Measurements from ENCODE around the gene IFT20. TPM values are rescaled to one million over a fixed set of nuclear protein-coding genes. Genes with fewer than 3 reads are reported as not detected.
"Not testable (repeated sequence)": the region's sequence is repeated elsewhere in the genome, so short reads cannot be mapped to it uniquely, and the experiment has no call there.

The IFT20 gene
- total RNA-seq, 1 donor from 2014 or later = 24.1 TPM

- peaks cover 30% of the 10 kb centered on the region for H3K36me3 Mint-ChIP-seq (ENCODE audit: low read depth)
- DNase-seq (ENCODE audit: low spot score); H3K27ac Mint-ChIP-seq; H3K4me3 Mint-ChIP-seq (ENCODE audit: low read depth); H3K27me3 Mint-ChIP-seq (ENCODE audit: low read depth); H3K9me3 Mint-ChIP-seq: not testable (repeated sequence)
- intact Hi-C loops (cut with micrococcal nuclease) = loop anchor here (10.0 kb wide), 1 partner anchor 294 kb away; the partner anchor contains the start of gene NLK
- H3K4me1 Mint-ChIP-seq (ENCODE audit: low read depth) = peaks cover 28% of the 10 kb centered on the region
These were observed 3.5 kb upstream of the IFT20 start for GRCh38 chr17:28338769-28339212.

DNA sequence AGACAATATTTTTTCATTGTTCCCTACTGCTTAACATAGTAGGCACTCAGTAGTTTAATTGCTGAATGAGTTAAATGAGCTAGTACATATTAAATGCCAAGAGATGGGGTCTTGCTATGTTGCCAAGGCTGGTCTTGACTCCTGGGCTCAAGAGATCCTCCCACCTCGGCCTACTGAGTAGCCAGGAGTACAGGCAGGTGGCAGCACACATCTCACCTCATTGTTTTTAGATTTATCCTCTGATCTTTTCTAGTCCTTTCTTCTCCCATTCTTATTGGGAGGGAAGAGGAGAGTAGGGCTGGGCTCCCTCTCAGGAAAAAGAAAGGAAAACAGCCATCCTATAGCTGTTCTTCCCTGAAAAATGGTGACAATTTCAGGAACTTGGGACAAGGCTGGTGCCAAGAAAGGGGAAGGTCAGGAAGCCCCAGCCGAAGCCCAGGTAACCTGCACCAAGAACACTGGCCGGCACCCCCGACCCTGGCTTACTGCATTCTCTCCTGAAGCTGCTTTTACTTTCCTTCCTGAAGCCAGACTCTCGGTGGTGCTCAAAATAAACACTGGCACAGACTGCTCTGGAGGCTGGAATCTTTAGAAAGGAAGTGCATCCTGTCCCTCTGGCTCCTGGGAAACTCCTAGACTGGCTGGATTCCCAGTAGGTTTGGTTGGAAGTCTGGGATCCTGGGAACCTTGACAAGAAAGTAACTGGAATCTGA is 2.9 kb upstream of the IFT20 start:
- intact Hi-C loops (cut with micrococcal nuclease) = loop anchor here (10.0 kb wide), 1 partner anchor 293 kb away; the partner anchor contains the start of gene NLK
- Mint-ChIP-seq H3K9me3 (no peaks in the 10 kb centered on the region), H3K36me3 (ENCODE audit: low read depth) (peaks cover 30% of the 10 kb centered on the region), H3K4me1 (ENCODE audit: low read depth) (peaks cover 29% of the 10 kb centered on the region), H3K4me3 (ENCODE audit: low read depth) (no peak overlapping the region), H3K27me3 (ENCODE audit: low read depth) (no peaks in the 10 kb centered on the region), H3K27ac (no peak overlapping the region)
- no peak for DNase-seq (ENCODE audit: low spot score)

DNA sequence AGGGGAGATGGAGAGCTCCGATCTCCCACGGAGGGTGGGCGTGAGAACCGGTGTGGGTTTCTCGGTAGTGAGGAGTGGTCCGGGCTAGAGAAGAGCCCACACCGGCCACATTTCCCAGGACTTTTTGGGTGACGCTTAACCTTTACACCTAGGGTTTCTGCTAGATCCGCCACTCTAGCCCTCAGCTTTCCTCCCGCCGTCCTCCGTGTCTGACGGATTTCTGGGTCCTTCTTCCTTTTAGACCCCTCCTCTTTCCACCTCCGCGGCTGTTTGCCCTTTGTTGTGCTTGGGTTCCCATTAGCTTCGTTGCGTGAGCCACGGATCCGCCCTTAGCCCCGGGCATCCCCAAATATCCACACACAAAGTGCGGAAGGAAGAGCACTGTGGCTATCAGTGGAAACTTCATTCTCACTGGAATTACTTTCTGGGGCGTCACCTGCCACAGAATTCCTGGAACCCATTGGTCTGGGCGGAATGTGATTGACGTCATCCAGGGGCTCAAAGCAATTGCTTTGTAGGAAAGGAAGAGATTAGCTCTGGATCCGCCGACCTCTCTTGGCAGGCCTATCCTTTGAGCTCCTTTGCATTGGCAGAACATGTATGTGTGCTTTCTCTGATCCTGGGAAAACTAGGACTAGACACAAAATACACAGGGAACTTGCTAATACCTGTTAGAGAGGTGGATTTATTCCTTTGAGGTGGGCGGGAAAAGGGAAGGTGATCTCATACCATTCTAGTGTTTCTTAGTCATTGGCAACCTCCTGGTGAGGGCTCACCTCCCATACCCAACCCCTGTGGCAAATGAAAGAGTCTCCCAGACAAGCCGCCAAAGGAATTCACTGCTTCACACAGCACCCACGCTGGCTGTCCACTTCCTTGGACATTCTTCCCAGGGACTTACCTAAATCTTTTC is 943 bp upstream of the IFT20 start:
- peaks cover 13% of the 10 kb centered on the region for H3K36me3 Mint-ChIP-seq (ENCODE audit: low read depth)
- intact Hi-C loops (cut with micrococcal nuclease) = loop anchor here (1.0 to 10.0 kb wide), 4 partner anchors 17 to 291 kb away; partner anchors contain the start of genes NLK, POLDIP2, SARM1 and TMEM97
- peaks cover 29% of the 10 kb centered on the region for H3K4me1 Mint-ChIP-seq (ENCODE audit: low read depth)
- no peaks in the 10 kb centered on the region for H3K27me3 Mint-ChIP-seq (ENCODE audit: low read depth)
- no peak for DNase-seq (ENCODE audit: low spot score)
- H3K4me3 Mint-ChIP-seq (ENCODE audit: low read depth) = peak overlapping the region; percentile 97
- no peaks in the 10 kb centered on the region for H3K9me3 Mint-ChIP-seq
- H3K27ac Mint-ChIP-seq = peak overlapping the region; percentile 89

- Mint-ChIP-seq H3K36me3 (ENCODE audit: low read depth) (no peaks in the 10 kb centered on the region), H3K9me3 (no peaks in the 10 kb centered on the region), H3K4me1 (ENCODE audit: low read depth) (peaks cover 29% of the 10 kb centered on the region), H3K4me3 (ENCODE audit: low read depth) (peak overlapping the region; percentile 97), H3K27ac (peak overlapping the region; percentile 89), H3K27me3 (ENCODE audit: low read depth) (no peaks in the 10 kb centered on the region)
- no peak for DNase-seq (ENCODE audit: low spot score)
- intact Hi-C loops (cut with micrococcal nuclease) = loop anchor here (1.0 to 10.0 kb wide), 4 partner anchors 16 to 290 kb away; partner anchors contain the start of genes NLK, POLDIP2, SARM1 and TMEM97
These were observed 539 bp downstream of the IFT20 start for GRCh38 chr17:28334666-28335200.

DNA sequence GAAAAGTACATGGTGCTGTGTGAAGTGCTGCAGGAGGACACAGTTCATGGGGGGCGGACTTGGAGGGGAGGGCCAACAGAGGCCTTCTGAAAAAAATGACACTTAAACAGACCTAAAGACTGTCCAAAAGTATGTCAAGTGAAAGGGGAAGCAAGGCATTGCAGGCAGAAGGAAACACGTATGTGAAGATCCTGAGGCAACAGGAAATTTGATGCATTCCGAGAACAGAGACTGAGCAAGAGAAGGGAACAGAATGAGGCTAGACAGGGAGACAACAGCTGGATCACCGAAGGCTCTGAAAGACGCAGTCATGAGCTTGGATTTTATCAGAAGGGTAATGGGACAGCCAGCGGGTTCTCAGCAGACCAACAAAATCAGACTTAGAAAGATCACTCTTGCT is 1.1 kb downstream of the IFT20 start:
- no peak for DNase-seq (ENCODE audit: low spot score)
- no peaks in the 10 kb centered on the region for H3K27me3 Mint-ChIP-seq (ENCODE audit: low read depth)
- H3K4me1 Mint-ChIP-seq (ENCODE audit: low read depth) = peaks cover 29% of the 10 kb centered on the region
- no peaks in the 10 kb centered on the region for H3K9me3 Mint-ChIP-seq
- peaks cover under 1% of the 10 kb centered on the region for H3K36me3 Mint-ChIP-seq (ENCODE audit: low read depth)
- peak overlapping the region; percentile 36 for H3K27ac Mint-ChIP-seq
- peak overlapping the region; percentile 97 for H3K4me3 Mint-ChIP-seq (ENCODE audit: low read depth)
- intact Hi-C loops (cut with micrococcal nuclease) = loop anchor here (2.0 to 10.0 kb wide), 2 partner anchors 15 to 289 kb away; partner anchors contain the start of genes NLK and TMEM97

- no peaks in the 10 kb centered on the region for H3K27me3 Mint-ChIP-seq (ENCODE audit: low read depth)
- no peaks in the 10 kb centered on the region for H3K9me3 Mint-ChIP-seq
- H3K36me3 Mint-ChIP-seq (ENCODE audit: low read depth) = peaks cover 9% of the 10 kb centered on the region
- DNase-seq (ENCODE audit: low spot score) = no peak
- H3K4me3 Mint-ChIP-seq (ENCODE audit: low read depth) = peak overlapping the region; percentile 97
- intact Hi-C loops (cut with micrococcal nuclease) = loop anchor here (10.0 kb wide), 1 partner anchor 288 kb away; the partner anchor contains the start of gene NLK
- H3K4me1 Mint-ChIP-seq (ENCODE audit: low read depth) = peaks cover 28% of the 10 kb centered on the region
- no peak overlapping the region for H3K27ac Mint-ChIP-seq
These were observed 2.1 kb downstream of the IFT20 start for GRCh38 chr17:28333083-28333746.

DNA sequence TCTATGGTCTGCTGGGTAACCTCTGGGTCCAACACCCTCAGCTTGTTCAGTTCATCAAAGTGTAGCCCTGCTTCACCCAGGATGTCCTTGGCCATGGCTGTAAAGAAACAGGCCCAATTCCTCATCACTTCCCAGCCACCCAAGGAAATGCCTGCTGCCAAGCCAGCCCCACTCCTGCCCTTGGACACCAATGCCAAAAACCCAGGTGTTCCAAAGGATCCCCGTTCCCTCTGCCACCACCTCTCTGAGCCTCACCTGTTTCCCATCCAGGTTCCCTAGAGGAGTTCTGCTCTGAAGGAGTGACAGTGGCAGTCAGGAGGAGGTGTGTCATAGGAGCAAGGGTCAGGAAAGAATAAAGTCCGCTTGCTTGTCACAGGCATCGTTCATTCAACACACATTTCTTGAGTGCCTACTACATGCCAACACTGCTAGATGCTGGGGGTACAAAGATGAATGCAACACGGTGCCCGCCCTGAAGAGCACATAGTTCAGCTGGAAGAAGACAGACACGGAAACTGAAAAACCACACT is 3.3 kb downstream of the IFT20 start:
- no peak overlapping the region for H3K4me3 Mint-ChIP-seq (ENCODE audit: low read depth)
- H3K27me3 Mint-ChIP-seq (ENCODE audit: low read depth) = no peaks in the 10 kb centered on the region
- peaks cover 21% of the 10 kb centered on the region for H3K36me3 Mint-ChIP-seq (ENCODE audit: low read depth)
- intact Hi-C loops (cut with micrococcal nuclease) = loop anchor here (10.0 kb wide), 1 partner anchor 287 kb away; the partner anchor contains the start of gene NLK
- H3K4me1 Mint-ChIP-seq (ENCODE audit: low read depth) = peaks cover 31% of the 10 kb centered on the region
- no peak for DNase-seq (ENCODE audit: low spot score)
- H3K9me3 Mint-ChIP-seq = no peaks in the 10 kb centered on the region
- peak overlapping the region; percentile 30 for H3K27ac Mint-ChIP-seq

GRCh38 chr17:28330671-28331070 is 4.6 kb downstream of the IFT20 start:
- H3K27ac Mint-ChIP-seq = no peak overlapping the region
- H3K4me1 Mint-ChIP-seq (ENCODE audit: low read depth) = peaks cover 31% of the 10 kb centered on the region
- peaks cover 33% of the 10 kb centered on the region for H3K36me3 Mint-ChIP-seq (ENCODE audit: low read depth)
- no peak for DNase-seq (ENCODE audit: low spot score)
- no peak overlapping the region for H3K4me3 Mint-ChIP-seq (ENCODE audit: low read depth)
- H3K27me3 Mint-ChIP-seq (ENCODE audit: low read depth) = no peaks in the 10 kb centered on the region
- intact Hi-C loops (cut with micrococcal nuclease) = loop anchor here (10.0 kb wide), 1 partner anchor 286 kb away; the partner anchor contains the start of gene NLK
- H3K9me3 Mint-ChIP-seq = no peaks in the 10 kb centered on the region

- H3K4me3 Mint-ChIP-seq (ENCODE audit: low read depth) = no peak overlapping the region
- H3K4me1 Mint-ChIP-seq (ENCODE audit: low read depth) = peaks cover 18% of the 10 kb centered on the region
- no peak overlapping the region for H3K27ac Mint-ChIP-seq
These were observed 6.9 kb downstream of the IFT20 start for GRCh38 chr17:28328325-28328724.

GRCh38 chr17:28327709-28328108 is 7.6 kb downstream of the IFT20 start:
- H3K36me3 Mint-ChIP-seq (ENCODE audit: low read depth) = peaks cover 41% of the 10 kb centered on the region
- intact Hi-C loops (cut with micrococcal nuclease) = no loop called here

More at GRCh38 chr17:28328325-28328724, 6.9 kb downstream of the IFT20 start:
- no peaks in the 10 kb centered on the region for H3K9me3 Mint-ChIP-seq
- intact Hi-C loops (cut with micrococcal nuclease) = no loop called here
- no peaks in the 10 kb centered on the region for H3K27me3 Mint-ChIP-seq (ENCODE audit: low read depth)
- peaks cover 36% of the 10 kb centered on the region for H3K36me3 Mint-ChIP-seq (ENCODE audit: low read depth)
- DNase-seq (ENCODE audit: low spot score) = no peak

DNA sequence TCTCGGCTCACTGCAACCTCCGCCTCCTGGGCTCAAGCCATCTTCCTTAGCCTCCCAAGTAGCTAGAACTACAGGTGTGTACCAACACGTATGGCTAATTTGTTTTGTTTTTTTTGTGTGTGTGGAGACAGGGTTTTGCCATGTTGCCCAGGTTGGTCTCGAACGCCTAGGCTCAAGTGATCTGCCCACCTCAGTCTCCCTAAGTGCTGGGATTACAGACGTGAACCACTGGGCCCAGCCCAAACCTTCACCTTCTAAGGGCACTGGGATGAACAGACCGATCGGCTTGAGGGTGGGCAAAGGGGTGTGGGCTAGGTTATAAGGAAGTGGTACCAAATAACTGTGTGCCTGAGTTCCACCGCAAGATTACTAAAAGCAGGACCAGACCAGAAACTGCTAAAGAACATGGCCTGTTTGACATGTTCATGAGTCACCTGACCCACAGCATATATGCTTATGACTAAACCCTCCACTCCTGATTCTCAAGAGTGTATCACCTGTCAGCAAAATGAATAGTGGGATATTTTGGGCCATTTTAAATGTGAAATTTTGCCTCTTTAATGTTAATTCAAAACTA is 8.2 kb downstream of the IFT20 start:
- intact Hi-C loops (cut with micrococcal nuclease) = no loop called here
- no peak for DNase-seq (ENCODE audit: low spot score)
- H3K36me3 Mint-ChIP-seq (ENCODE audit: low read depth) = peaks cover 46% of the 10 kb centered on the region
- no peaks in the 10 kb centered on the region for H3K9me3 Mint-ChIP-seq
- H3K4me1 Mint-ChIP-seq (ENCODE audit: low read depth) = peaks cover 26% of the 10 kb centered on the region
- H3K27ac Mint-ChIP-seq = peak overlapping the region; percentile 52
- no peak overlapping the region for H3K4me3 Mint-ChIP-seq (ENCODE audit: low read depth)
- no peaks in the 10 kb centered on the region for H3K27me3 Mint-ChIP-seq (ENCODE audit: low read depth)

More at GRCh38 chr17:28327709-28328108, 7.6 kb downstream of the IFT20 start:
- no peaks in the 10 kb centered on the region for H3K27me3 Mint-ChIP-seq (ENCODE audit: low read depth)
- no peak for DNase-seq (ENCODE audit: low spot score)
- H3K9me3 Mint-ChIP-seq = no peaks in the 10 kb centered on the region
- H3K27ac Mint-ChIP-seq = no peak overlapping the region
- peaks cover 22% of the 10 kb centered on the region for H3K4me1 Mint-ChIP-seq (ENCODE audit: low read depth)
- H3K4me3 Mint-ChIP-seq (ENCODE audit: low read depth) = no peak overlapping the region
